Stimulated activated naive B cell treated with anti-CD40 and anti-IgM and Interleukin-4, amounts not matched to agents 10 μg/mL and 1 μg/mL and 100 μg/mL, for 72 hours (primary cell): Measurements from ENCODE around the gene ZNF598.
"Not testable (repeated sequence)": the region's sequence is repeated elsewhere in the genome, so short reads cannot be mapped to it uniquely, and the experiment has no call there.

Experiments
- ATAC-seq, 2 donors: fragments of 150-1000 bp; cut with Tn5 transposase; replicated peaks; 2 replicates each; pipeline ENCODE4 v1.10.0; 2021; ENCODE audit warnings: moderate library complexity in 1 of 2
- DNase-seq: peaks from one replicate; pipeline ENCODE4 v3.0.0; 2021
- H3K27ac Mint-ChIP-seq: one replicate; pipeline ENCODE4 v1.8.0; 2022; ENCODE audit warnings: mild to moderate bottlenecking, mixed read lengths
- H3K27me3 Mint-ChIP-seq, 2 donors: one replicate each; pipeline ENCODE4 v1.8.0; 2022; ENCODE audit warnings: mixed read lengths in 2 of 2
- H3K36me3 Mint-ChIP-seq, 2 donors: one replicate each; pipeline ENCODE4 v1.8.0; 2022; ENCODE audit warnings: mixed read lengths in 2 of 2, mild to moderate bottlenecking in 1 of 2
- H3K4me1 Mint-ChIP-seq, 2 donors: one replicate each; pipeline ENCODE4 v1.8.0; 2022; ENCODE audit warnings: mixed read lengths in 2 of 2, mild to moderate bottlenecking in 1 of 2
- H3K4me3 Mint-ChIP-seq, 2 donors: one replicate each; pipeline ENCODE4 v1.8.0; 2022; ENCODE audit warnings: mild to moderate bottlenecking in 2 of 2, mixed read lengths in 2 of 2, moderate library complexity in 1 of 2
- H3K9me3 Mint-ChIP-seq, 2 donors: one replicate each; pipeline ENCODE4 v1.8.0; 2022; ENCODE audit warnings: mixed read lengths in 2 of 2, mild to moderate bottlenecking in 1 of 2

Gene ZNF598

DNA sequence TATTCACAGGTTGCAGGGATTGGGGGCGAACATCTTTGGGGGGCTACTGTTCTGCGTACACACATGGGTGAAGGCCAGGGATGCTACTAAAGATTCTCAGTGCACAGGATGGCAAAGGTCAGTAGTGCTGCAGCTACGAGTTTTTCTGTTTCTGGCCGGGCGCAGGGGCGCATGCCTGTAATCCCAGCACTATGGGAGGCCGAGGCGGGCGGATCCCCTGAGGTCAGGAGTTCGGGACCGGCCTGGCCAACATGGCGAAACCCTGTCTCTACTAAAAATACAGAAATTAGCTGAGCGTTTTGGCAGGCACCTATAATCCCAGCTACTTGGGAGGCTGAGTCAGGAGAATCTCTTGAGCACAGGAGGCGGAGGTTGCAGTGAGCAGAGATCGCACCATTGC is 3.9 kb upstream of the ZNF598 start:
- ATAC-seq (no peak), DNase-seq (no peak)
- H3K27me3 Mint-ChIP-seq = peaks cover 5 to 7% of the 10 kb centered on the region in 2 donors
- H3K4me1 Mint-ChIP-seq = peaks cover 6 to 11% of the 10 kb centered on the region in 2 donors
- no peak overlapping the region for H3K4me3 Mint-ChIP-seq
- H3K27ac Mint-ChIP-seq = no peak overlapping the region
- H3K36me3 Mint-ChIP-seq = peaks cover 3 to 8% of the 10 kb centered on the region in 2 donors
- no peaks in the 10 kb centered on the region for H3K9me3 Mint-ChIP-seq

DNA sequence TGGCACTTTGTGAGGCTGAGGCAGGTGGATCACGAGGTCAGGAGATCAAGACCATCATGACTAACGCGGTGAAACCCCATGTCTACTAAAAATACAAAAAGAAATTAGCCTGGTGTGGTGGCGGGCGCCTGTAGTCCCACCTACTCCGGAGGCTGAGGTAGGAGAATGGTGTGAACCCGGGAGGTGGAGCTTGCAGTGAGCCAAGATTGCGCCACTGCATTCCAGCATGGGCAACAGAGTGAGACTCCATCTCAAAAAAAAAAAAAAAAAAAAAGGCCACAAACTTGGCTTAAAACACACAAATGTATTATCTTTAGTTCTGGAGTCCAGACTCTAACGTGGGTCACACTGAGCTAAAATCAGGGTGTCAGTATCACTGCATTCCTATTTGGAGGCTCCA is 2.1 kb upstream of the ZNF598 start:
- Mint-ChIP-seq H3K4me1 (peaks cover 22 to 29% of the 10 kb centered on the region in 2 donors), H3K36me3 (peaks cover 8 to 24% of the 10 kb centered on the region in 2 donors)
- H3K27me3 Mint-ChIP-seq, ATAC-seq, H3K4me3 Mint-ChIP-seq, H3K9me3 Mint-ChIP-seq, H3K27ac Mint-ChIP-seq, DNase-seq: not testable (repeated sequence)

DNA sequence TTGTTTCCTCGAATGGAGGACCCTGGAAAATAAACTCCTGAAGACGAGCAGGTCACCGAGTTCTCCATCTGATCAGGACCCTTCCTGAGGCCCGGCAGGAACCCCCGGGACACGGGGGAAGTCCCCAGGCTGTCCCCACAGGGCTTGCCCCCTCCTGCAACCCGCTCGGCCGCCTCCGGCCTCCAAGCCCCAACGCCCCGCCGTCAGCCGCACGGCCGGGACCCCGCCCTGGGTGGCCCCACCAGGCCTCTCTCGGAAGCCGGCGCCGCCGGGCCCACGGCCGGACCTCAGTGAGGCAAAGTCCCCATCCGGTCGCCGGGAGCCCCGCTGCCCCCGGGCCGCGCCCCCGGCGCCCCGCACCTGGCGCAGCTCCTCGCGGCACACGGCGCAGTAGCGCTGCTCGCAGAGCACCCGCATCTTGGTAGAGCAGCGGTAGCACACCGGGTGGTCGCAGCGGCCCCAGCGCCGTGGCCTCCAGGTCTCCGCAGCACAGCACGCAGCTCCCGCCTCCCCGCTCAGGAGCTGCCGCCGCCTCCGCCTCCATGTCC is 383 bp downstream of the ZNF598 start:
- ATAC-seq (peak; percentile 41 to 49), DNase-seq (no peak)
- peaks cover 23 to 41% of the 10 kb centered on the region in 2 donors for H3K36me3 Mint-ChIP-seq
- H3K27ac Mint-ChIP-seq = peak overlapping the region; percentile 82
- peak overlapping the region; percentile 93 for H3K4me3 Mint-ChIP-seq
- H3K27me3 Mint-ChIP-seq = no peaks in the 10 kb centered on the region
- no peaks in the 10 kb centered on the region for H3K9me3 Mint-ChIP-seq
- peaks cover 38 to 54% of the 10 kb centered on the region in 2 donors for H3K4me1 Mint-ChIP-seq

DNA sequence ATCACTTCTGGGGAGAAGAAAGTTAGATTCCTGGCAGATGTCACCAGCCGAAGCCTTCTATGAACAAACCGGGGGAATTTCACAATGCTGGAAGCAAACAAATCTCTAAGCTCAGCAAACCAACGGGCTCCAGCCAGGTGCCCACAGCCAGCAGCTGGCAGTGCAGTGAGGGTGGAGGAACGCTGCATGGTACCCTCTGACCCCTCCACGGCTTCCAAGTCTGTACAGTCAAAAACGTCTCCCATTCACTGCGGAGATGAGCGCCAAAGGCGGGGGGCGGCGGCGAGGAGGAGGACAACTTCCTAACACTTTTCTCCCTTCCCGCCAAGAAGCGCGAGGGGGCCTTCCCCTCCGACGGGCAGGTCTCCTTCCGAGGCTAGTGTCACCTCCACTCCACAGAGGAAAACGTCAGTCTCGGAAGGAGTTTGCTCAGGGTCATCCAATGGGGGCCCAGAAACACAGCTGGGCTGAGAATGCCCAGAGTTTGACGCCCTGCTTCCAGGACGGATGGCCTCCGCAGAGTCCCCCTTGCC is 924 bp downstream of the ZNF598 start:
- no peaks in the 10 kb centered on the region for H3K27me3 Mint-ChIP-seq
- H3K4me1 Mint-ChIP-seq = peaks cover 38 to 58% of the 10 kb centered on the region in 2 donors
- ATAC-seq = peak in 1 of 2 donors; percentile 7
- peak overlapping the region; percentile 82 for H3K27ac Mint-ChIP-seq
- DNase-seq = no peak
- no peaks in the 10 kb centered on the region for H3K9me3 Mint-ChIP-seq
- H3K4me3 Mint-ChIP-seq = peak overlapping the region; percentile 93
- peaks cover 23 to 41% of the 10 kb centered on the region in 2 donors for H3K36me3 Mint-ChIP-seq

DNA sequence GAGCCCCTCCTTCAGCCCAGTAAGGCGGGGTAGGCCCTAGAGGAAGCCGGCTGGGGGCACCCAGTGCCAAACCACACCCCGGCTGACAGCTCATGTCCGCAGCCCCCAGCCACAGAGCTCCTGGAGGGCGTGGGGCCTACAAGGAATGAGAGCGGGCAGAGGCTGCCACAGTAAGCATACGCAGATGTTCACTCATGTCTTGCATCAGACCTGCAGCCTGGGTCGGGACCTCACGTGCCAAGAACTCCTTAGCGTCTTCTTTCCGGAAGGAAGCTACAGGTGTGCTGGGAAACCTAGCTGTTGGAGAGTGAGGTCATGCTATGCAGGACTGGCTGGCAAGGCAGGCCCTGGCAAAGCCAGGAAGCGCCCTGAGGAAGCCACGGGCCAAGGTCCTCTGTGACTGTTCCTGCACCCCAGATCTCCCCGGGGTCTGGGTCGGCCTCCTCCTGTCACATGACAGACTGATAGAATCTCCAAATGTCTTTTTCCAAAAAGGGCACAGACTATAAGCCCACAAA is 1.6 kb downstream of the ZNF598 start:
- peaks cover 38 to 58% of the 10 kb centered on the region in 2 donors for H3K4me1 Mint-ChIP-seq
- ATAC-seq = no peak
- H3K36me3 Mint-ChIP-seq = peaks cover 23 to 41% of the 10 kb centered on the region in 2 donors
- peak overlapping the region; percentile 93 for H3K4me3 Mint-ChIP-seq
- H3K9me3 Mint-ChIP-seq = no peaks in the 10 kb centered on the region
- H3K27ac Mint-ChIP-seq = peak overlapping the region; percentile 62
- no peak for DNase-seq
- no peaks in the 10 kb centered on the region for H3K27me3 Mint-ChIP-seq

DNA sequence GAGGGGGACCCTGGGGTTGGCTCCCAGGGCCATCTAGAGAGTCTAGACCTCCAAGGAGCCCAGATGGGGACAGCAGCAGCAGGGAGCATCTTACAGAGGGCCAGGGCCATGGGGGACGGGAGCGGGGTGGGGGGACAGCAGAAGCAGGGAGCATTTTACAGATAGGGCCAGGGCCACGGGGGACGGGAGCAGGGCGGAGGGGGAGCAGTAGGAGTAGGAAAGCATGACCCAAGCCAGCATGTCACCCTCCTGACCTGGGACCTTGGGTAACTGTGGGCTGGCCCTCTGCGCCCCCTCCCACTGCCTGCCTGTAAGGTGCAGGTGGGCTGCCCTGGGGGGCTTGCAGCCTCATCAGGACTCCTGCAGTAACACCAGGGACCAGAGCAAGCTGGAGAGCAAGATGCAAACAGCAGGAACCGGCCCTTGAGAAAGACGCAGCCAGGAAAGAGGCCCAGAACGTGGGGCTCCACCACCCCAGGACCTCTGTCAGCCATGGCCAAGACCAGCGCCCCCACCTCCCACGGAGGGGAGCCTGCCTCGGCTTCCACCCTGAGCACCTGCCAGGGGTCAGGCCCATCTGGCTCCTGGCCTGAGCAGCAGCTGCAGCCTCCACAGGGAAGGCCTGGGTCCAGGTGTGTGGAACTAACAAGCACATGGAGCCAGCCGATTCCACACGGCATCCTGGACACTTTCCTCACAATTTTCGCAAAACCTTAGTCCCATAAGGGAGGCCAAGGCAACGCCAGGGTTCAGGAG is 2.4 kb downstream of the ZNF598 start:
- H3K27ac Mint-ChIP-seq = peak overlapping the region; percentile 51
- ATAC-seq (no peak), DNase-seq (no peak)
- no peaks in the 10 kb centered on the region for H3K27me3 Mint-ChIP-seq
- H3K4me1 Mint-ChIP-seq = peaks cover 38 to 58% of the 10 kb centered on the region in 2 donors
- no peaks in the 10 kb centered on the region for H3K9me3 Mint-ChIP-seq
- peaks cover 26 to 45% of the 10 kb centered on the region in 2 donors for H3K36me3 Mint-ChIP-seq
- H3K4me3 Mint-ChIP-seq = peak overlapping the region; percentile 93

DNA sequence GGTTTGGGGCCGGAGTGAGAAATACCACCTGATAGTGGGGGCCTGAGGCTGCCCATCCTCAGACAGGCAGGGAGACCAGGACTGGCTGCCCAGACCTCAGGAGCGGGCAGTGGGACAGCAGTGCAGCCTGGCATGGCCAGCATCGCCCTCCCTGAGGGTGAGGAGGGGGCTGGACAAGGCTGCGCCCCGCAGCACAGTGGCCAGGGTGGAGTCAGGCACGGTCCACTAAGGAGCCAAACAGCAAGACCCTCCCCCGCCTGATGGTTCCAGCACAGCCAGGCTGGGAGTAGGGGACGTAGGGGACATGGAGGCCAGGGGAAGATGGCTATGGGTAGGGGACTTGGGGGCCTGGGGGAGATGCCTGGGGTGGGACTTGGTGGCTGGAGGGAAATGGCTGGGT is 3.3 kb downstream of the ZNF598 start:
- H3K27me3 Mint-ChIP-seq = no peaks in the 10 kb centered on the region
- peaks cover 28 to 46% of the 10 kb centered on the region in 2 donors for H3K36me3 Mint-ChIP-seq
- peak overlapping the region; percentile 48 to 74 for H3K4me3 Mint-ChIP-seq
- H3K27ac Mint-ChIP-seq = peak overlapping the region; percentile 25
- ATAC-seq (no peak), DNase-seq (no peak)
- H3K4me1 Mint-ChIP-seq = peaks cover 38 to 58% of the 10 kb centered on the region in 2 donors
- no peaks in the 10 kb centered on the region for H3K9me3 Mint-ChIP-seq

DNA sequence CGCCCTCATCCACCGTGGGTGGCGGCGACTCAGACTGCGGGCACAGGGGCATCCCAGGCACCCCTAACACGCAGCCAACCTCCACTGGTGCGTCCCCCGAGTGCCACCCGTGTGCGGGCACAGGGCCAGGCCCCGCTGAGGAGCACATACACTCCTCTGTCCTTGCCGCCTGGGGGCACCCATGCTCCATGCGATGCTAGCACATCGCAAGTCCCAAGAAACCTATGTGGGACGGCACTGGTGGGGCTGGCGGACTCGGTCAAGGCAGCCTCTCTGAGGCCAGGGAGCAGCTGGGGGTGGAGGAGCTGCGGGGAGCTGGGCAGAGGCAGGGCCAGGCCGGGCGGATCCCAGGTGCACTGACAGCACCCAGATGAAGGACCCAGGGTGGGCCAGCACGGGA is 4.0 kb downstream of the ZNF598 start:
- H3K4me3 Mint-ChIP-seq = peak overlapping the region; percentile 53 to 74
- no peaks in the 10 kb centered on the region for H3K27me3 Mint-ChIP-seq
- no peaks in the 10 kb centered on the region for H3K9me3 Mint-ChIP-seq
- H3K4me1 Mint-ChIP-seq = peaks cover 38 to 58% of the 10 kb centered on the region in 2 donors
- DNase-seq (no peak), ATAC-seq (no peak)
- H3K36me3 Mint-ChIP-seq = peaks cover 33 to 50% of the 10 kb centered on the region in 2 donors
- H3K27ac Mint-ChIP-seq = peak overlapping the region; percentile 25

DNA sequence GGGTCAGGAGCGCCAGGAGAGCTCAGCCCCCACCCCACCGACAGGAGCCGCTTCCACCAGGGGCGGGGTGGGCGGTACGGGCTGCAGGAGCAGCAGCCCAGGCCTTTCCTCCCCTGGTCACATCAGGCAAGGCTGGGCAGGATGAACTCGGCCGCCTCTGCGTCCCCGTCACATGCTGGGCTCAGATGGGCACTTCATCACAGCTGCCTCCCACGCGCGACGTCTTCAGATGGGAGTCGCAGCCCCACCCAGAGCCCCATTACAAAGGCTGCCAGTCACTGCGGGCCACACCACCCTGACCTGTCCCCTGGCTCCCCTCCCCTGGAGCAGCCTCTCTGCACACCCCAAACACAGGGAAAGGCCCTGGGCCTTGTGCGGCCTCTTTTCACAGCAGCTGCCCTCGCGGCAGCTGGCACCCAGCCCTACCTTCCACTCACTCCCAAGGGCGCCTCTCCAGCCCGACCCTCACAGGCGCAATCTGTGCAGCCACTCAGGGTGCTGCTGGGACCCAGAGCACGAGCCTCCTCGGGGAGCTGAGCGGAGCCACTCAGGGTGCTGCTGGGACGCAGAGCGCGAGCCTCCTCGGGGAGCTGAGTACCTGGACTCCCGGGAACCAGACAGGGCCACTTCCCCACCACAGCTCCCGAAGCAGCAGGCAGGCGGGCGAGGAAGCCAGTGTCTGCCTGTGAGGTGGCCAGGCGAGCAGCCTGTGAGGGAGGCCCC is 4.7 kb downstream of the ZNF598 start:
- Mint-ChIP-seq H3K27me3 (no peaks in the 10 kb centered on the region), H3K27ac (peak overlapping the region; percentile 71), H3K4me1 (peaks cover 35 to 52% of the 10 kb centered on the region in 2 donors), H3K4me3 (peak overlapping the region in 1 of 2 donors; percentile 65), H3K36me3 (peaks cover 37 to 50% of the 10 kb centered on the region in 2 donors), H3K9me3 (no peaks in the 10 kb centered on the region)
- ATAC-seq = no peak
- no peak for DNase-seq

DNA sequence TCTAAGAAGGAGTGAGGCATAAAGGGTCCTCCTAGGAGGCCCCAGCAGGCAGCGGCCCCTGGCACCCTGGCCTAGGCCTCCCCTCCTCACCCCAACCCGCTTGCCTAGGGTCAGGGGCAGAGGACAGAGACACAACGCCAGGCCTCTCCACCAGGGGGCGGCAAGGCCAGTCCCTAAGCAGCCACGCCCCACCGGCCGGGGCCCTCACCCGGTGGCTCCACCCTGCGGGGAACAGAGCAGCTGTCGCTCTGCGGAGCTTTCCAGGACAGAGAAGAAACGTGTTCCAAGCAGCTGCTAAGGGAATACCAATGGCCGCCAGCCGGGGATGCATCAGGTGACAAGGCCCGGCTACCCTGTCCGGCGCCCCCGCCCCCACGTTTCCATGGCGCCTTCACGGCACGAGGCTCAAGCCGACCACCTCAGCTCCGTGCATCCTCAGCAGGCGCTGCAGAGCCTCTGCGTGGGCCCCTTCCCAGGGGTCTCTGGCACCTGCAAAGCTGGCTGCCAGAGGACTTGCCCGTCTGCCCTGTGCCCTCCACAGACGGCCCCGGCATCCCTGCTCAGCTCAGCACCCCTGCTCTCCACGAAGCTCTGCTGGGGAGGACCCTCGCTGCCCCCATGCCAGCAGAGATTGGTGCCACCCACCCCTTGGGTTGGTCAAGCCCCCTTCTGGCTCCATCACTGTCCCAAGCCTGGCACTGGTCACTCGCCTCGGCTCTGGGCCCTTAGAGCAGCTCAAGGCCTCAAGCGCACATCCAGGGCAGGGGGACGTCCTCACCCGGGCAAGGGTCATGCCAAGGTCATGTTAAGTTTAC is 5.6 kb downstream of the ZNF598 start:
- peak; percentile 80 for DNase-seq
- Mint-ChIP-seq H3K9me3 (no peaks in the 10 kb centered on the region), H3K36me3 (peaks cover 39 to 54% of the 10 kb centered on the region in 2 donors), H3K27ac (peak overlapping the region; percentile 65), H3K4me1 (peaks cover 35 to 52% of the 10 kb centered on the region in 2 donors), H3K27me3 (no peaks in the 10 kb centered on the region), H3K4me3 (peak overlapping the region; percentile 21 to 49)
- ATAC-seq = peak; percentile 95 to 97

DNA sequence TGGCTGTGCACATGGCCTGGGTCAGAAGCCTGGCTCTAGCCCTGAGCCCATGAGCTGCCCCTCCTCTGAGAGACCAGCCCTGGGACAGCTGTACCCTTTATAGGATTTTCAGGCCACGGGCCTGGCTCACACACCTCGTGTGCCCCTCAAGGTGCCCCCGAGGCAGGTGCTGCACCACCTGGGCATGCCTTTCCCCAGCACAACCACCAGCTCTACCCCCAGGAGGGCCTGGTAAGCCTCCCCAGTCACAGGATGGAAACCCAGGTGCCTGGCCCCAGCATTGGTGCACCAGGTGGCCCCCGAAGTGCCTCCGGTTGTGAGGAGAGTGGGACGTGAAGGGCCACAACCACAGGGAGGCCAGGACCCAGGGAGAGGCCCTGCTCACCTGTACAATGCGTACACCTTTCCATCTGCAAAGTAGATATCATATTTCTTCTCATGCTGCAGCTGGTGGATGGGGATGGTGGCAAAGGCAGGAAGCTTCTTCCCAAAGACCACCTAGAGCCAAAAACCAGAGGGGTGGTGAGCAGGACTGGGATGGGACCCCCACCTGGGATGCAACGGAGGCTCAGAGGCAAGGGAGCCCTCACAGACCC is 6.3 kb downstream of the ZNF598 start:
- H3K4me3 Mint-ChIP-seq = no peak overlapping the region

DNA sequence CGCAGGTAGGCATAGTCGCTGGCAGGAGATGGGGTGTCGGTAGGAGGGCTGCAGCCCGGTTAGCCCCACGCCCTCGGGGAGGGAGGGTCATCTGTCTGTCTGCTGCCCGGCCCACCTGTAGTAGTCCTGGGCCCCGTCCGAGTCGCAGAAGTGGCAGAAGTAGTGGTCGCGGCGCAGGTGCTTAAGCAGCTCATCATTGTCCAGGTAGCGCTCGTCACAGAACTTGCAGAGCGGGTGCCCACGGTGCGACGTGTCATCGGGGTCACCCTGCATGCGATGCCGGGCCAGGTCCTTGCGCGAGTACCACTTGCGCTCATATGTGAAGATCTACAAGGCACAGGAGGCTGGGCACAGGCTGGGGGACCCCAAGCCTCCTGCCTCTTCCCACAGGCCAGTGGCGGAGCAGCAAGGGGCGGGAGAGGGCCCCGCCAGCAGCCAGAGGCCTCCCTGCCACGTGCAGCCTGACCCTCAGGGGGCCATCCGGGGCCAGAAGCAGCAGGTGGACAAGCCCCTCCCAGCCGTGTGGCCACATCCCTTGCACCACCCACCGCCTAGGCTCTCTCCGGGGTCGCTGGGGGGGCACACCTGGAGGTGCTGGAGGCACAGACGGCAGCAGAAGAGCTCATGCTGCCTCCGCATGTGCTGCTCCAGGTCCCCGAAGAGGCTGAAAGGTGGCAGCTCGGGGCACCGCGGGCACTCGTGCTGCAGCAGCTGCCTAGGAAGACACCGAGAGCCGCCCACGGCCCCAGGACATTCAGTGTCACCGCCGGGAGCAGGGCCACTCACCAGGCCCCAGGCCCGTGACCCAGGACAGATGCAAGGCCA is 7.0 kb downstream of the ZNF598 start:
- H3K27me3 Mint-ChIP-seq = no peaks in the 10 kb centered on the region
- H3K27ac Mint-ChIP-seq = no peak overlapping the region
- peaks cover 42 to 50% of the 10 kb centered on the region in 2 donors for H3K36me3 Mint-ChIP-seq
- H3K4me1 Mint-ChIP-seq = peaks cover 24 to 38% of the 10 kb centered on the region in 2 donors
- no peak for ATAC-seq
- no peak overlapping the region for H3K4me3 Mint-ChIP-seq
- peak; percentile 0 for DNase-seq
- H3K9me3 Mint-ChIP-seq = no peaks in the 10 kb centered on the region

More for the DNA sequence above, 6.3 kb downstream of the ZNF598 start:
- Mint-ChIP-seq H3K9me3 (no peaks in the 10 kb centered on the region), H3K27me3 (no peaks in the 10 kb centered on the region), H3K27ac (no peak overlapping the region), H3K36me3 (peaks cover 42 to 53% of the 10 kb centered on the region in 2 donors), H3K4me1 (peaks cover 30 to 45% of the 10 kb centered on the region in 2 donors)
- ATAC-seq = no peak
- DNase-seq = no peak
